Skin of body (tissue), 2 donors: ENCODE results near the gene SHC3. TPM values are rescaled to one million over a fixed set of nuclear protein-coding genes. Genes with fewer than 3 reads are reported as not detected.
A peak's percentile ranks its signal among the peaks of the same experiment; 100 is the strongest.
"Not testable (repeated sequence)": the region's sequence is repeated elsewhere in the genome, so short reads cannot be mapped to it uniquely, and the experiment has no call there.

Experiments used
- DNase-seq: peaks from one replicate; lab custom pipeline; 2025; lab: John Stamatoyannopoulos, UW
- total RNA-seq: library from RNA; depleted of rRNA; stranded (reverse); fragments of >200 nt; gene quantifications from one replicate; pipeline ENCODE4 v1.2.3, GENCODE V29; 2014

SHC3 gene, protein sequence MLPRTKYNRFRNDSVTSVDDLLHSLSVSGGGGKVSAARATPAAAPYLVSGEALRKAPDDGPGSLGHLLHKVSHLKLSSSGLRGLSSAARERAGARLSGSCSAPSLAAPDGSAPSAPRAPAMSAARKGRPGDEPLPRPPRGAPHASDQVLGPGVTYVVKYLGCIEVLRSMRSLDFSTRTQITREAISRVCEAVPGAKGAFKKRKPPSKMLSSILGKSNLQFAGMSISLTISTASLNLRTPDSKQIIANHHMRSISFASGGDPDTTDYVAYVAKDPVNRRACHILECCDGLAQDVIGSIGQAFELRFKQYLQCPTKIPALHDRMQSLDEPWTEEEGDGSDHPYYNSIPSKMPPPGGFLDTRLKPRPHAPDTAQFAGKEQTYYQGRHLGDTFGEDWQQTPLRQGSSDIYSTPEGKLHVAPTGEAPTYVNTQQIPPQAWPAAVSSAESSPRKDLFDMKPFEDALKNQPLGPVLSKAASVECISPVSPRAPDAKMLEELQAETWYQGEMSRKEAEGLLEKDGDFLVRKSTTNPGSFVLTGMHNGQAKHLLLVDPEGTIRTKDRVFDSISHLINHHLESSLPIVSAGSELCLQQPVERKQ
- total RNA-seq = 0.79 TPM

DNA sequence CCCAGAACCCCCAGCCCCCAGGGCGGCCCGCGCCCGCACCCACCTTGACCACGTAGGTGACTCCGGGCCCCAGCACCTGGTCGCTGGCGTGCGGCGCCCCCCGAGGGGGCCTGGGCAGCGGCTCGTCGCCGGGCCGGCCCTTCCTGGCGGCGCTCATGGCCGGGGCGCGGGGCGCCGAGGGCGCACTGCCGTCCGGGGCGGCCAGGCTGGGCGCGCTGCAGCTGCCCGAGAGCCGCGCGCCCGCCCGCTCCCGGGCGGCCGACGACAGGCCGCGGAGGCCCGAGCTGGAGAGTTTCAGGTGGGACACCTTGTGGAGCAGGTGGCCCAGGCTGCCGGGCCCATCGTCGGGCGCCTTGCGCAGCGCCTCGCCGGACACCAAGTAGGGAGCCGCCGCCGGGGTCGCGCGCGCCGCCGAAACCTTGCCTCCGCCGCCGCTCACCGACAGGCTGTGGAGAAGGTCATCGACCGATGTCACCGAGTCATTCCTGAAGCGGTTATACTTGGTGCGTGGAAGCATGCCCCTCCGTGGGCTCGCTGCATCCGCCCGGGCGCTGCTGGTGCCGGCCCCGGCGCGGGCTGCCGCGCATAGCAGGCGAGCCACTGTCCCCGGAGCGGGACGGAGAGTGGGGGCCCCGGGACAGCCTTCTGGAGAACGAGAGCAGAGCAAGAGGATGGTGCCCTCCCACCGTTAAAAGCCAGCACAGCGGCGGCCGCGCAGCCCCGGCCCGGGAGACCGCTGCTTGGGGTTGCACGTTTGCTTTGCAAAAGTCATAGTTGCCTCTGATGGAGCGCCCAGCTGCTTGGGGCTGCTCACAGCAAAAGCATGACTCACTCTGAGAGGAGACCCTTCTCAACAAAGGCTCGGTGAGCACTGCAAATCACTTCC, at the start of gene SHC3:
Gene SHC3 (minus strand): TSS at position 875 of the 886 bp plus-strand sequence. CDS start 358 bp downstream, at position 517.
- DNase-seq = no peak

DNA sequence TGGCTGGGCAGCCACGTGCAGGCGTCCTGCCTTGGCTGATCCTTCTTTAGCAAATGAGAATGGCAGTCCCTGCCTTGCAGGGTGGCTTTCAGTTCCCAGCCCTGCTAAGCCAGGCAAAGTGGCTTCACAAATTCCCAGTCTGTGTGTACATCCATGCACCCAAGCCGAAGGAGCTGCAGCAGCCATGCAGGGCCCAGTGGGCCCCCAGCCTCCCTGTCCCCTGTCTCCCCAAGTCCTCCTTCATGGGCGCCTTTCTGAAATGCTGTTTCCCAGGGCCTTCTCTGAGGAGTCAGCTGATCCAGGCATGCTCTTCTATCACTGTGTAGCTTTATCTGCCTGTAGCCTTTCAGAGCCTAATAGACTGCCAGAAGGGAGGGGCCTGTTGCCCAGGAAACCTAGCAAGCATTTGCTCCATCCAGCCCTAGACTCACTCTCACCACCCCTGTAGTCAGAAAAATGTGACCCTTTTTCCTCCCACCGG, 47.4 kb upstream of the SHC3 start:
- DNase-seq = no peak

DNA sequence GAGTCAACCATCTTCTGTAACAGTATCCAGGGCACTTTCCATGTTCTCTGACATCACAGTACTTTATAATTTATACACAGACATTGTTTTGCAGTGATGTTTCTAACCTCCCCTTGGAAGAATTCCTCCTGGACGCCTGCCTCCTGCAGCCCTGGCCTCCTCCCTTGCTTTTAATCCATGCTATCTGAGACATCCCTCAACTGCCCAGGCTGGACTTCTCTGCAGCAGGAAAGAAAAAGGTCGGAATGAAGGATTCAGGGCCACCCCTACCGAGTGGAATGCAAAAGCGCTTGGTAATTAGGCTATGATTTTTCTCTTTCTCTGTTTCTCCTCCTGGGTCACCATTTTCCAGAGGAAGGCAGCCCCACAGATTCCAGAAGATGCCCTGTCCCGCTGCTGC, 47.0 kb upstream of the SHC3 start:
- no peak for DNase-seq

DNA sequence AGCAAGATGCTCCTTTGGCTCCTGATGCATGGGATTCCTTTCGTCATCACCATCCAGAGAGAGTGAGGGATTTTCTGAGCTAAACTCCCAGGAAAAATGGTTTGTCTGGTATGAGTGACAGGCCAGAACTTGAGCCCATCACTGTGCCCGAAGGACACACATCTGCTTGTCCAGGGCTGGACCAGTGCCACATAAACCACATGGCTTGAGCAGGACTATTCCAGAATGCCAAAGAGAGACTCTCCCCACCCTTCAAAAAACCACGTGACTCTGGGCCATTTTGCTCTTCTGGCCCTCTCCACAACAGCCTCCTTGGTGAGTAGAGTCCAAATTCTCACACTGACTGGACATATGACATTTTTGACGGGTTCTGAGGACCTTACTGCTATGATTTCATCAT, 46.4 kb upstream of the SHC3 start:
- no peak for DNase-seq

DNA sequence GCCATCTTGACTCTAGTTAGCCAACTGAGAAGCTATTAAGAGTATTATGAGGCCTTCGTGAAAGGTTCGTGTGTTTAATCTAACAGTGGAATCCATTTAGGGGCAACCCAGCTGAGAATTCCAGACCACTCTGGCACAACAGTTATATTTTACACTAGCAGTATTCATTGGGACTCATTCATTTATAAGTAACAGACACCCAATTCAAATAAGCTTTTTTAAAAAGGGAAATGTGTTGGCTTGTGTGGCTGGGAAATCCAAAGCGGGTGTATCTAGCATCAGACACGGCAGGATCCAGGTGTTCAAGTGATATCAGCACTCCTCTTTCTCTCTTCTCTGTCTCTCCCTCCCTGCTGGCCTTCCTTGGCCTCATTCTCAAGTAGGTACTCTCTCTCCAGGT, 46.0 kb upstream of the SHC3 start:
- DNase-seq = no peak

DNA sequence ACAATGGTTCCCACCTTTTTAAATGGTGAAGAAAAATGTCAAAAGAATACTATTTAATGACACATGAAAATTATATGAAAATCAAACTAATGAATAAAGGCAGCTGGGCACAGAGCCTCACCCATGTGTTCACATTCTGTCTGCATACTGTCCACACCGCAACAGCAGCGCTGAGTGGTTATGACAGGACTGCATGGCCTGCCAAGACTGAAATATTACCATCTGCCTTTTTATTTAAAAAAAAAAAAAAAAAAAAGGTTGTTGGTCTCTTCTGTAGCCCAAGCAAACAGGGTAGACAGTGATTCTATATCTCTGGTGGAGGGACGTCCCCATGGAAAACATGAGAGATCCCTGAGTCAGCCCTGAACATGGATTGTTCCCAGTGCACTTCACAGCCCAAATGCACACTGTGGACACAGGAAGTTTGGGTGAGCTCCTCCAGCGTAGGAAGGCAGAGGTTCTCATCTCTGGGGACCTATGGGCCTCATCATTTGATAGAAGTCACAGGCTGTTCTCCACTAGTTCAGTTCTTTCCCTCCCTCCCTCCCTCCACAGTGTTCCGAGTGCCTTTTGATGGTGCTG, 44.9 kb upstream of the SHC3 start:
- peak; percentile 49 for DNase-seq

DNA sequence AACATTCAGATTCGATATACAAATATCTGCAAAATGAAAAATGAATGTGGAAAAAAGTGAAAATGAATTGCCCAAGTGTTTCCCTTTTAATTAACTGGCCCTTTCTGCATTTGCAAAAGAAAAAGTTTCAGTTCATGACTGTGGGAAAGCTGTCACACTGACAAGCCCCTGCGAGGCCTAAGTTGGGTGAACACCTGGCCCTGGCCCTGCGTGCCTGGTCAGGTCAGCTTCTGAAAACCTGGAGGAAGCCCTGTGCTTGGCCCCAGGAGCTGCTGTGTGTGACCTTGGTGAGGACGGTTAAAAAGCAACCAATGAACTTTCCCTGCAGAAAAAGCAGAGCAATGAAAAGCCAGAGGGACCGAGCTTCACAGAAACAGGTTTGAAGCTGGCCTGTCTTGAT, 41.0 kb upstream of the SHC3 start:
- DNase-seq = no peak

DNA sequence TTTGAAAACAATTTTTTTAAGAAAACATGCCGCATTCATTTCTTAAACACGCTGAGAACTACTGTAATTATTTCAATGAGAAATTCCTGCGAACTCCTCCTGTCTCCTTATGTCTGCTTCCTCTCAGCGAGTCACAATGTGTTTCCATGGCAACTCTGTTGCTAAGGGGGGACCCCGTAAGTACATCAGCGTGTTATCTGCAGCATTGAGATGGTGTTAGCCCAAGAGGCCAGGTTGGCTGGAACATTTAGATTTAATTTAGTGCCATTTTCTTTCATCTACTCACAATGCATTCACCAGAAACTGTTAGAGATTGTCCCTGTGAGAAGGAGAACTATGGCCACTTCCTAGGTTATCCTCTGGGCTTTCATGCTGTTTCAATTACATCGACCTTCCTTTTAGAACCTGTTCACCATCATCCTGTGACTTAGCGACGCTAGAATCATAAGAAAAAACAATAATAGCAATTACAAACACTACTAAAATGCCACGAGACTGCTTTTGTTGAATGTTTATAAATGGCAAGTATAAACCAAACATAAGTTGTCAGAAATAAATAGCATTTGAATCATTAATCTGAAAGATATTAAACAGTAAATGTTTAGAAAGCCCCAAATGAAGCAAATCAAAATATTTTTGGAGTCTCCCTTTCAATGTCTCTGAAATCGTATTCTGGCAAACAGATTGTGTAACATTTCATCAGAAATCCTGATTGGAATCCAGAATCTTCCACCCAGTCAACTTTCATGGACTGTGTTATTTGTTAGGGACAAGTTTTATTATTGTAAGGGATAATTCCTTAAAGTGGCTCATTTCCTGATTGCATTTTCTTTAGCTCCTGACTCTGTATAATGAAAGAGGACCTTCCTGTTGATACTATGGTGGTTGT, 39.7 kb upstream of the SHC3 start:
- no peak for DNase-seq

DNA sequence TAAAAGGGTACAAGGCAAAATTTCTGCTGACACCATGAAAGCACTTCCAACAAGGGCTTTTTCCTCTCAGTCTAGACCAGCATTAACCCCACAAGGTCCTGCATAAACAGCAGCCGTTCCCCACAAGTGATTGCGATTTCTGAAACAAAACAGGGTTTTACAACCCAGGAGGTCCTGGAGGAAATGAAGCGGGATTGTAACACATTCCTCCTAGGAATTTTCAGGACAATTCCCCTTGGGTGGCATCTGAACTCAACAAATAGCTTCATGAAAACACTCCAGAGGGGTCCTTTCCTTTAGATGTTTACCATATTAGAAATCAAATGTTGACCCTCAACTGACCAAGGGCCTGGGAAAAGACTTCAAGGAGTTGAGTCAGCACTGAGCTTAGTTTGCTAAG, 36.7 kb upstream of the SHC3 start:
- no peak for DNase-seq

DNA sequence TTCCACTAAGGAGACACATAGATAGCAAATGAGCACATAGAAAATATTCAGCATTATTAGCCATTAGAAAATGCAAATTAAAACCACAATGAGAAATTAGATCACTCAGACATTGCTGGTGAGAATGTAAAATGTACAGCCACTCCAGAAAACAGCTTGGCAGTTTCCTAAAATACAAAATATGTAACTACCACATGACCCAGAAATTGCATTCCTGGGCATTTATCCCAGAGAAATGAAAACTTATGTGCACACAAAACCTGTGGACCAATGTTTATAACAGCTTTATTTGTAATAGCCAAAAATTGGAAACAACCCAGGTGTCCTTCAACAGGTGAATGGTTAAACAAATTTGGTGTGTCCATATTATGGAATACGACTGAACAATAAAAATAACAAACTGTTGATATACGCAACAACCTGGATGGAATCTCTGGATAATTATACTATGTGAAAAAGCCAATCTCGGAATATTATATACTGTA, 34.8 kb upstream of the SHC3 start:
- peak; percentile 10 for DNase-seq

DNA sequence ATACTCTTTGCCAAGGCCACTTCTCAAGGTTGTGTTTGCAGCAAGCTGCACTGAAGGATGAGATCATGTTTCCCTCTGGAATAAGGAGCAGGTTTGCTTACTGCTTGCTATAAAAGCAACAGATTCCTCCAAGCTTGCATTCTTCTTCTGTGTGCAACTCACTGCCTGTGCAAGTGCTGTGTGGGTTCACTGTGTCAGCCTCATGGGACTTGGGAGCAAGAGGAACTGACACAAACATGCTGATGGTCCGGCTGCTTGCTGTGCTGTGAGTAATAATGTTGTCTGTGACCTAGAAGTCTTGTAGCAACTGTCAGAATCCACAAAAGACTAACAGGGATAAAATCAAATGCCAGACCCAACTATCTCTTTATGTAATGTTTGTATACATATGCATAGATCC, 33.6 kb upstream of the SHC3 start:
- DNase-seq = no peak

DNA sequence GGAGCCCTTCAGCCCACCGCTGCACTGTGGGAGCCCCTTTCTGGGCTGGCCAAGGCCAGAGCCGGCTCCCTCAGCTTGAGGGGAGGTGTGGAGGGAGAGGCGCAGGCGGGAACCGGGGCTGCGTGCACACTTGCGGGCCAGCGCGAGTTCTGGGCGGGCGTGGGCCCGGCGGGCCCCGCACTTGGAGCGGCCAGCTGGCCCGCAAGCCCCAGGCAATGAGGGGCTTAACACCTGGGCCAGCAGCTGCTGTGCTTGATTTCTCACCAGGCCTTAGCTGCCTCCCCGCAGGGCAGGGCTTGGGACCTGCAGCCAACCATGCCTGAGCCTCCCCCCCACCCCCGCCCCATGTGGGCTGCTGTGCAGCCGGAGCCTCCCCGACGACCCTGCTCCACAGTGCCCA, 30.7 kb upstream of the SHC3 start:
- not testable (repeated sequence) for DNase-seq

DNA sequence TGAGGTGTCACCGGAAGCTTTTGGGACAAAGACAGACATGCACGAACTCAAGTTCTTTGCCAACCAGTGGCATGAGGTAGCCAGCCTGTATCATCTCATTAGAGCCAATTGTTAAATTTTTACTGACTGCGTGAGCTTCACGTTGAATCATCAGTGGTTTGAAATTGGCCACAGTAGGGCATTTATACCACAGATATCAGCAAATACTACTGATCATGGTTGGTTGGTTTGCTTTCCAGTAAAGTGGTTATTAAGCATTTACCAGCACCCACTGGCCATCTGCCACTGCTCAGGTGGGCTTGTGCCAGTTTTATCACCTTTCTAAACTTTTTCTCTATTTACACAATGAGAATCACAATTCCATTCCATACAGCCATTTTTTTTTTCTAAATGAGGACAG, 28.4 kb upstream of the SHC3 start:
- DNase-seq = no peak

DNA sequence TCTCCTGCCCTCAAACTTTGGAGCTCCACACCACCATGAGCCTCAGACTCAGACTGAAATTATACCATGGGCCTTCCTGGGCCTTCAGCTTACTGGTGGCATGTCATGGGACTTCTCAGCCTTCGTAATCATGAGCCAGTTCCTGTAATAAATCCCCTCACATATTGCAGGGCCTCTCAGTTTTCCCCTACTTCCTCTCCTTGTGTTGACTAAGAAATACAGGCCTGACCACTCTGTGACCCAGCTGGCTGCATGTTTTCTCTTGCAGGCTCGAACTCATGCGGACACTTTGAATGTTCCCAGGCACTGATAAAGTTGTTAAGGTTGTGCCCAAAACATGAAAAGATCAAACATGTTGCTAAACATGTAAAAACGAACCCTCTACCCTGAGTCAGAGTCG, 26.2 kb upstream of the SHC3 start:
- DNase-seq = no peak

DNA sequence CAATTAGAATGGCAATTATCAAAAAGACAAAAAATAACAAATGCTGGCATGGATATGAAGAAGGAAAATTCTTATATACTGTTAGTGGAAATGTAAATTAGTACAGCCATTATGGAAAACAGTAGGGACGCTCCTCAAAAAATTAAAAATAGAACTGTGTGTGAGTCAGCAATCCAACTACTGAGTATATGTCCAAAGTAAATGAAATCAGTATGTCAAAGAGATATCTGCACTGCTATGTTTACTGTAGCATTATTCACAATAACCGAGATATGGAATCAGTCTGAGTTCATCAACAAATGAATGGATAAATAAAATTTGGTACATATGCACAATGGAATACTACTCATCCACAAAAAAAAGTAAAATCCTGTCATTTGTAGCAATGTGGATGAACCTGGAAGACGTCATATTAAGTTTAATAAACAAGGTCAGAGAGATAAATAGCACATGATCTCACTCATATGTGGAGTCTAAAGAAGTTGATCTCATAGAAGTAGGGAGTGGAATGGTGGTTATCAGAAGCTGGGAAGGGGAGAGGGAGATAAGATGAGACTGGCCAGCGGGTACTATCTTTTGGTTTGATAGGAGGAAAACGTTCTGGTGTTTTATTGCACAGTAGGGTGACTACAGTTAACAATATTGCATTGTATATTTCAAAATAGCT, 16.6 kb upstream of the SHC3 start:
- no peak for DNase-seq

DNA sequence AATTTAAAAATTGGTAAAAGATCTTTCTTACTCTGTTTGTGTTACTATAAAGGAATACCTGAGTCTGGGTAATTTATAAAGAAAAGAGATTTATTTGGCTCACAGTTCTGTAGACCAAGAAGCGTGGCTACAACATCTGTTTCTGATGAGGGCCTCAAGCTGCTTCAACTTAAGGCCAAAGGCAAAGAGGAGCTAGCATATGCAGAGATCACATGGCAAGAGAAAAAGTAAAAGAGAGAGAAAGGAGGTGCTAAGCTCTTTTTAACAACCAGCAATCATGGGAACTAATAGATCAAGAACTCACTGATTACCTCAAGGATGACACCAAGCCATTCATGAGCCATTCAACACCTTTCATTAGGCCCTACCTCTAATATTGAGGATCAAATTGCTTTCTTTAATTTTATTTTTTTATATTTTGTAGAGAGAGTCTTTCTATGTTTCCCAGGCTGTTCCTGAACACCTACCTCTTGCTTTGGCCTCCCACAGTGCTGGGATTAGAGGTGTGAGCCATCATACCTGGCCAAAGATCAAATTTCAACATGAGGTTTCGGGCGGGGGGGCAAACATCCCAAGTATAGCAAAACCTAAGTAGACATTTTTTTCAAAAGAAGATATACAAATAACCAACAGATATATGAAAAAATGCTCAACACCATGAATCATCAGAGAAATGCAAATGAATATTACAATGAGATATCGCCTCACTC, 16.0 kb upstream of the SHC3 start:
- no peak for DNase-seq

DNA sequence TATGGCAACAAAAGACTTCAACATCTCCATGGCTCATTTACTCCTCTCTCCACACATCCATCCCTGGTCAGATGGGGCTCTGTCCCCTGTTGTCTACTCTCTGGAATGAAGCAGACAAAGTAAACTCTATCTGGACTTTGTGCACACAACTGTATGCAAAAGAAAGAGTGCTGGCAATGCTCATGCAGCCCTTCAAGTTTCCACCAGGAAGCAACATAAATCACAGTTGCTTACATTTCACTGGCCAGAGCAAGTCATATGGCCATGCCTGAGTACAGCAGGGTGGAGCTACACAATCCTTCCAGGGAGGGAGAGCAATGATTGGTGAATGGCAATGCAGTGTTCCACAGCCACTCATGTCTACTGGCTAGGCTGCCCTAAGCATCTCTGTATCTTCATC, 12.4 kb upstream of the SHC3 start:
- DNase-seq = no peak

DNA sequence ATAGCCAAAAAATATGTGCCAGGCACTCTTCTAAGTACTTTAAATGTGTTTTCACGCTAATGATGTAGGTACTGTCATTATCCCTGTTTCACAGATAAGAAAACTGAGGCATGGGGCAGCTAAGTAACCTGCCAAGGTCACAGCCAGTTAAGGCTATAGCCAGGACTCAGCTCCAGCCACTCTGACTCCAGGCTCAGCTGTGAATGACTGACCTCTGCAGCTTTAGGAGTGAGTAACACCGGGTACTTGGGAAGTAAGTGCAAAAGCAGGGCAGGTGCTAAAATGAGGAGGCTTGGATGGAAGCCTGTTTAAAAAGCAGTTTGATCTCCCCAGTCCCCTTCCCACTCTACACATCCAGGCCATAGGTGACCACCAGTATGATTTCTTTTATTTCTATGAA, 10.6 kb upstream of the SHC3 start:
- no peak for DNase-seq

DNA sequence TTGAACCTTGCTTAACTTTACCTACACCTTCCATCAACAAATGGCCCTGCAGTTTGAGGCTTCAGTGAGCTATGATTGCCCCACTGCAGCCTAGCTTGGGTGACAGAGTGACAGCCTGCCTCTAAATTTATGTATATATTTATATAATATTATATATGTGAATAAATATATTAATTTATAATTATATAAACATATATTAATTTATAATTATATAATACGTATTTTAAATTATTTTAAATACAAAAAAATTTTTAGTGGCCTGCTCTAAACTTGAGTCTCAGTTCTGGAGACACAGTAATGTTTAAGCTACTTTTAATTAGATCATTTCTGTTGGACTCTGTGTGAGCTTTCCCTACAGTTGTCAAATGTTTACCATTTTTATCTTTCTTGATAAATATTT, 9.3 kb upstream of the SHC3 start:
- no peak for DNase-seq
